Peyer's patch (tissue), 4 donors: Measurements from ENCODE around the gene RXFP4. TPM values are rescaled to one million over a fixed set of nuclear protein-coding genes. Genes with fewer than 3 reads are reported as not detected.

ENCODE experiments used
- DNase-seq, 3 donors: peaks; one replicate each; pipeline ENCODE4 v3.0.0-alpha.2; 2017 to 2019
- H3K27ac ChIP-seq, 4 donors: fragments of 200-600 bp; sonication (generic); one replicate each; pipeline ENCODE4 v1.5.1; 2016 to 2019
- H3K27me3 ChIP-seq, 2 donors: fragments of 200-600 bp; sonication (generic); one replicate each; pipeline ENCODE4 v1.5.1; 2019
- H3K36me3 ChIP-seq, 3 donors: fragments of 200-600 bp; sonication (generic); one replicate each; pipeline ENCODE4 v1.5.1; 2016 to 2019
- H3K4me1 ChIP-seq, 4 donors: fragments of 200-600 bp; sonication (generic); one replicate each; pipeline ENCODE4 v1.5.1; 2016 to 2019
- H3K4me3 ChIP-seq, 4 donors: fragments of 200-600 bp; sonication (generic); 1 replicate in 3 of 4; 2 replicates in 1 of 4; pipeline ENCODE4 v1.5.1; 2016 to 2019; ENCODE audit warnings: mild to moderate bottlenecking in 1 of 4
- H3K9me3 ChIP-seq, 4 donors: fragments of 200-600 bp; sonication (generic); one replicate each; pipeline ENCODE4 v1.5.1; 2016 to 2019; ENCODE audit warnings: mild to moderate bottlenecking in 1 of 4
- POLR2A ChIP-seq, 2 donors: fragments of 450-650 bp; IDR thresholded peaks; one replicate each; pipeline ENCODE4 v1.5.1; 2017; ENCODE audit warnings: antibody characterized with exemption in 2 of 2, mild to moderate bottlenecking in 2 of 2, moderate library complexity in 2 of 2
- total RNA-seq, 4 donors: library from RNA; depleted of rRNA; stranded (reverse); fragments of >200 nt; gene quantifications; one replicate each; pipeline ENCODE4 v1.1.0, GENCODE V29; 2016
- TF ChIP-seq, protein P1 (sequence below), 6 experiments: fragments of 450-650 bp in 4 of 6; fragments of 200-600 bp in 2 of 6; sonication (generic) in 1 of 6; IDR thresholded peaks; one replicate each; pipeline ENCODE4 v1.5.1; 2017 to 2019; ENCODE audit warnings: antibody characterized with exemption in 6 of 6, mild to moderate bottlenecking in 3 of 6, moderate library complexity in 1 of 6

The RXFP4 gene
- total RNA-seq, 4 donors from 2014 or later = 2.3 TPM; not detected in 3

DNA sequence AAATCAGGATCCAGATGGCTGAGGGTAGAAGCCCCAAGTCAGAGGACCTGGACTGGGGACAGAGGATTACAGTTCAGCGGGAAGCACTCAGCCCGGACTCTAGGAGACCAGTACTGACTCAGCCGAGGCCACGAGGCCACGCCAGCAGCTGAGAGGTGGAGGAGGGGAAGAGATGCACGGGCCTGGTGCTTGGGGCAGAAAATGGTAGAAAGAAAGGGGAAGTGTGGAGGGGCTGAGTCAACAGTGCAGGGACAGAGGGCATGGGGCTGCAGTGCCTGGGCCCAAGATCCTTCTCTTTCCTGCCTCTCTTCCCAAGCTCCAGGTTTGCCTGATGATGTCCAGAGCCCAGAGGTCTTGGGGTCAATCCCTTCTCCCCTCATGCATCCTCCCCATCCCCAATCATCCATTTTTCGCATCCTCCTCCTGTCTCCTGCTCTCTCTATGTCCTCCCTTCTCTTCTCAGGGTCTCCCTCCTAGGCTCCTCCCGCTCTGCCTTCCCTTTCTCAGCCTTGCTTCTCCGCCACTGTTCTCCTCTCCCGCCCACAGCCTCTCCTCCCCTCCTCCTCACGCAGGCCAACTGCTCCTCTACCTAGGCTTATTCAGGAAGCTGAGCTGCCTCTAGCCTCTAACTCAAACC lies 29.2 kb downstream of the RXFP4 start:
- no peaks in the 10 kb centered on the region for H3K9me3 ChIP-seq
- peaks cover 0 to 45% (median 0%) of the 10 kb centered on the region in 3 donors for H3K36me3 ChIP-seq
- H3K4me3 ChIP-seq = no peak overlapping the region
- peak in 2 of 3 donors; percentile 80 to 85 for DNase-seq
- no peaks in the 10 kb centered on the region for H3K27me3 ChIP-seq
- peak overlapping the region; percentile 13 to 72 (median 44) for H3K27ac ChIP-seq
- H3K4me1 ChIP-seq = peaks cover 0 to 85% (median 53%) of the 10 kb centered on the region in 4 donors
- TF ChIP-seq POLR2A (IDR thresholded peaks at IDR 0.05) = no peak
- TF ChIP-seq, protein P1, sequence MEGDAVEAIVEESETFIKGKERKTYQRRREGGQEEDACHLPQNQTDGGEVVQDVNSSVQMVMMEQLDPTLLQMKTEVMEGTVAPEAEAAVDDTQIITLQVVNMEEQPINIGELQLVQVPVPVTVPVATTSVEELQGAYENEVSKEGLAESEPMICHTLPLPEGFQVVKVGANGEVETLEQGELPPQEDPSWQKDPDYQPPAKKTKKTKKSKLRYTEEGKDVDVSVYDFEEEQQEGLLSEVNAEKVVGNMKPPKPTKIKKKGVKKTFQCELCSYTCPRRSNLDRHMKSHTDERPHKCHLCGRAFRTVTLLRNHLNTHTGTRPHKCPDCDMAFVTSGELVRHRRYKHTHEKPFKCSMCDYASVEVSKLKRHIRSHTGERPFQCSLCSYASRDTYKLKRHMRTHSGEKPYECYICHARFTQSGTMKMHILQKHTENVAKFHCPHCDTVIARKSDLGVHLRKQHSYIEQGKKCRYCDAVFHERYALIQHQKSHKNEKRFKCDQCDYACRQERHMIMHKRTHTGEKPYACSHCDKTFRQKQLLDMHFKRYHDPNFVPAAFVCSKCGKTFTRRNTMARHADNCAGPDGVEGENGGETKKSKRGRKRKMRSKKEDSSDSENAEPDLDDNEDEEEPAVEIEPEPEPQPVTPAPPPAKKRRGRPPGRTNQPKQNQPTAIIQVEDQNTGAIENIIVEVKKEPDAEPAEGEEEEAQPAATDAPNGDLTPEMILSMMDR (IDR thresholded peaks at IDR 0.05) = no peak

DNA sequence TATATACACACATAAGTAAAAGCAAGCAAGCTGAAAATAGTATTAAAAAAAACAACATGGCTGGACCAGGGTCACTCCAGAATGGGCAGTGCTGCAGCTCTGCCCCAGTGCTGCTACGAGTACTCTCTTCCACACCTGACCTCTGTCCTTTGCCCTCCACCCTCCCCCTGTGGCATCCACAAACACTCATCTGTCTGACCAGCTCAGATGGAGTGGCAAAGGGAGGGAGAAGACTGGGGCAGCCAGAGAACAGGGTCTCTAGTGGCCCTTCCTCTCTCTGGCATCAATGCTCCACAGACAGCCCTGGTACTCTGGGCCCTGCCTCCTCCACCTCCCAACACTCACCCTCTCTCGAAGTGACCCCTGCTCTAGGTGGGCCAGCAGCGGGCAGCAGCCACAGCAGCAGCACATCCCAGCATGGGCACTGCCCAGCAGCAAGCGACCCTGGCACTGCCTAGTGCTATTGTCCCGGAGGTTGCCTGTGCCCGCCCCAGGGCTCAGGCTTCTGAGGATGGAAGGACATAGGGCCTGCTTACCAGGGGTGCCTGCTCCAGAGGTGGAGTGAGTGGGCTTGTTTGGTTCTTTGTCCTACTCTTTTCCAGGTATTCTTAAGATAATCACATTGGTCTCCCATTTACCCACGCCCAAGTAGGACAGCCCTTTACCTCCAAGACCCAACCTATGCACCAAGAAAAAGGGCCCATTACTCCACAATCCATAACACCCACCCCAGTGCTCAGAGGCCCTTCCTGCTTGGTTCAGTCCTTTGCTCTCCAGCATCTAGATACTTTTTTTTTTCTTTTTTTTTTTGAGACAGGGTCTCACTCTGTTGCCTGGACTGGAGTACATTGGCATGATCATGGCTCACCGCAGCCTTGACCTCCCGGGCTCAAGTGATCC lies 30.7 kb downstream of the RXFP4 start:
- Histone ChIP-seq H3K9me3 (no peaks in the 10 kb centered on the region), H3K27ac (peak overlapping the region in 1 of 4 donors; percentile 62), H3K4me3 (no peak overlapping the region), H3K36me3 (peaks cover 0 to 30% (median 0%) of the 10 kb centered on the region in 3 donors), H3K4me1 (peaks cover 0 to 95% (median 55%) of the 10 kb centered on the region in 4 donors), H3K27me3 (no peaks in the 10 kb centered on the region)
- no peak for DNase-seq
- no peak for TF ChIP-seq POLR2A (IDR thresholded peaks at IDR 0.05)
- TF ChIP-seq, protein P1 (IDR thresholded peaks at IDR 0.05) = no peak

DNA sequence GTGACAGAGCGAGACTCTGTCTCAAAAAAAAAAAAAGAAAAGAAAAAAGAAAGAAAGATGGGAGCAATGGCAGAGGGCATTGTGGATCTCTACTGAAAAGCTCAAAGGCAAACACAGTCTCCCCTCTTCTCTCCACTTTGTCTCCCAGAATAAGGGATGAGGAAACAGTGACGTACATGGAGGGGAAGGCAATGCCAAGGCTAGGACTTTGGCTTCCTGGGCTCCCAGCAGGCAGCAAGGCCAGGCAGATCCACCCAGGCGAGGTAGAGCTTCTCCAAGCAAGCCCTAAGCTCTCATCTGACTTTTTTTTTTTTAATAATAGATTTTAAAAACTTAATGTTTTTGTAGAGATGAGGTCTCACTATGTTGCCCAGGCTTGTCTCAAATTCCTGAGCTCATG lies 32.3 kb downstream of the RXFP4 start:
- peak overlapping the region; percentile 0 to 99 (median 94) for H3K27ac ChIP-seq
- H3K4me1 ChIP-seq = peaks cover 0 to 84% (median 41%) of the 10 kb centered on the region in 4 donors
- H3K27me3 ChIP-seq = no peaks in the 10 kb centered on the region
- TF ChIP-seq, protein P1 (IDR thresholded peaks at IDR 0.05) = no peak
- no peak for TF ChIP-seq POLR2A (IDR thresholded peaks at IDR 0.05)
- H3K36me3 ChIP-seq = peaks cover 0 to 14% (median 0%) of the 10 kb centered on the region in 3 donors
- H3K4me3 ChIP-seq = no peak overlapping the region
- DNase-seq = no peak
- no peaks in the 10 kb centered on the region for H3K9me3 ChIP-seq

DNA sequence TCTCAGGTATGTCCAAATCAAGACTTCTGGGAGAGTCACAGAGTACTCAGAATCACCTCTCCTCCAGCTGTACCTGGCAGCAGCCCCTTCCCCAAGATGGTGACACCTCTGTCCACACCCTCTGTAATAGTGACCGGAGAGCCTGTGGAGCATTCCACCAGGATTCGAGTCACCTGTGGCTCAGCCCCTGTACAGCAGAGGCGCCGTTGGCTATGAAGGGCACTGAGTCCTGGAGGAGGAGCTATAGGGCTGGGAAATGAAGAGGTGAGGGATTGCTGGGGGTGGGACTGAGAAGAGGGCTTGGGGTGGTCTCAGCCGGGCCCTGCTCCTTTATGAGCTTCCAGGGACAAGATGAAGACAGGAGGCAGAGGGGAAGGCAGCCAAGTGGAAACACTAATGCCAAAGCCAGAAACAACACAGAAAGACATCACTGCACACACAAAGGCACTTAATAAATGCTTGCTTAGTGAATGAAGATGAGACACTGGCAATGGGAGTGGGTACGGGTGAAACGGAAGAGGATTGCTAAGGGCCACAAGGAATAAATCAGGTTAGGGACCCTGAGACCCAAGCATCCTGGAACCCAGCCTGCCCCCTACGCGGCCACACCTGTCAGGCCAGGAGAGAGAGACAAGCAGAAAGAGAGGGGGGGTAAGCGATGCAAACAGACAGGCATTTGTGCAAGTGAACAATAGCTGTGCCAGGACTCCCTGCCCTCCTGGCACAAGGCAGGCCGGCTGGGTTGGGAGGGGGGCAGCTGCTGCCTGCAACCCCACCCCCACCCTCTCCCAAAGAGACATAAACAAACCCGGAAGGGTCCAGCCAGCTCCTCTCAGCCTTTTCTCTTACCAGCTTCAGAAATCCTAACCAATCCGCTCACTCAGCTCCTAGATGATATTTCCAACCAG lies 33.0 kb downstream of the RXFP4 start:
- peaks cover 0 to 7% (median 0%) of the 10 kb centered on the region in 3 donors for H3K36me3 ChIP-seq
- H3K9me3 ChIP-seq = no peaks in the 10 kb centered on the region
- H3K27me3 ChIP-seq = no peaks in the 10 kb centered on the region
- peak overlapping the region; percentile 23 to 99 (median 94) for H3K27ac ChIP-seq
- H3K4me1 ChIP-seq = peaks cover 0 to 84% (median 37%) of the 10 kb centered on the region in 4 donors
- peak overlapping the region; percentile 2 to 99 (median 84) for H3K4me3 ChIP-seq
- DNase-seq = no peak
- TF ChIP-seq, protein P1 (IDR thresholded peaks at IDR 0.05) = no peak
- no peak for TF ChIP-seq POLR2A (IDR thresholded peaks at IDR 0.05)
